Smooth muscle cell (in vitro differentiated cells): Measurements from ENCODE around the gene SLC40A1. TPM values are rescaled to one million over a fixed set of nuclear protein-coding genes. Genes with fewer than 3 reads are reported as not detected.
A peak's percentile ranks its signal among the peaks of the same experiment; 100 is the strongest.

Source experiments
- DNase-seq: peaks from one replicate; lab custom pipeline; 2025; ENCODE audit not compliant: unreplicated experiment; lab: John Stamatoyannopoulos, UW
- H2AFZ ChIP-seq: fragments of 200-600 bp; sonication (generic); 2 replicates; pipeline ENCODE4 v1.6.0; 2016; ENCODE audit warnings: antibody characterized with exemption, low read depth, mild to moderate bottlenecking
- H3F3A ChIP-seq: fragments of 200-600 bp; sonication (generic); 2 replicates; pipeline ENCODE4 v1.6.0; 2017; ENCODE audit warnings: antibody characterized with exemption, low read depth
- H3K27ac ChIP-seq: fragments of 200-600 bp; sonication (generic); 2 replicates; pipeline ENCODE4 v1.5.1; 2016; ENCODE audit warnings: low read depth, mild to moderate bottlenecking
- H3K27me3 ChIP-seq: fragments of 200-600 bp; sonication (generic); 2 replicates; pipeline ENCODE4 v1.6.1; 2016; ENCODE audit warnings: low read depth, mild to moderate bottlenecking
- H3K36me3 ChIP-seq: fragments of 200-600 bp; sonication (generic); 2 replicates; pipeline ENCODE4 v1.5.1; 2016; ENCODE audit warnings: low read depth
- H3K4me1 ChIP-seq: fragments of 200-600 bp; sonication (generic); 2 replicates; pipeline ENCODE4 v1.5.1; 2016; ENCODE audit warnings: low read depth
- H3K4me2 ChIP-seq: fragments of 200-600 bp; sonication (generic); 2 replicates; pipeline ENCODE4 v1.6.0; 2016; ENCODE audit warnings: mild to moderate bottlenecking
- H3K4me3 ChIP-seq: fragments of 200-600 bp; sonication (generic); 2 replicates; pipeline ENCODE4 v1.5.1; 2016; ENCODE audit warnings: mild to moderate bottlenecking
- H3K79me2 ChIP-seq: fragments of 200-600 bp; sonication (generic); 2 replicates; pipeline ENCODE4 v1.6.0; 2016; ENCODE audit warnings: low read depth, mild to moderate bottlenecking
- H3K9ac ChIP-seq: fragments of 200-600 bp; sonication (generic); 2 replicates; pipeline ENCODE4 v1.6.0; 2016; ENCODE audit warnings: low read depth
- H3K9me3 ChIP-seq: fragments of 200-600 bp; sonication (generic); replicated peaks from 2 replicates; pipeline ENCODE4 v1.5.1; 2016; ENCODE audit warnings: low read depth
- H4K20me1 ChIP-seq: fragments of 200-600 bp; sonication (generic); 2 replicates; pipeline ENCODE4 v1.6.0; 2016; ENCODE audit warnings: low read depth
- CTCF ChIP-seq: fragments of 200-600 bp; sonication (generic); IDR thresholded peaks from 2 replicates; pipeline ENCODE4 v1.5.1; 2017; ENCODE audit warnings: borderline replicate concordance, mild to moderate bottlenecking, antibody characterized with exemption; ENCODE audit not compliant: insufficient read depth, poor library complexity, severe bottlenecking
- WGBS: methylation state at CpG from one replicate; pipeline ENCODE4 v1.1.7; 2016; ENCODE audit warnings: low lambda C conversion rate; 5-methylcytosine and 5-hydroxymethylcytosine counted together
- polyA plus RNA-seq: library from polyadenylated mRNA; unstranded; fragments of >200 nt; fragmentation: Nextera tagmentation; extraction: Ambion mirVana; gene quantifications from 2 replicates; pipeline ENCODE4 v1.2.1, GENCODE V29; 2016
- total RNA-seq: library from RNA; depleted of rRNA; stranded (reverse); fragments of >200 nt; gene quantifications from 2 replicates; pipeline ENCODE4 v1.2.3, GENCODE V29; 2014

Gene SLC40A1
- total and polyA plus RNA-seq, 2 experiments from 2014 or later = 8.7 to 10.5 TPM

- peak overlapping the region; percentile 3 for H2AFZ ChIP-seq
- no peaks in the 10 kb centered on the region for H4K20me1 ChIP-seq
- H3K27ac ChIP-seq = no peak overlapping the region
- H3K4me3 ChIP-seq = no peak overlapping the region
- H3F3A ChIP-seq = no peaks in the 10 kb centered on the region
- H3K9me3 ChIP-seq = no peaks in the 10 kb centered on the region
- H3K36me3 ChIP-seq = no peaks in the 10 kb centered on the region
- H3K79me2 ChIP-seq = no peaks in the 10 kb centered on the region
- no peak for DNase-seq
- H3K27me3 ChIP-seq = no peaks in the 10 kb centered on the region
- H3K9ac ChIP-seq = no peak overlapping the region
- H3K4me2 ChIP-seq = no peak overlapping the region
- H3K4me1 ChIP-seq = no peaks in the 10 kb centered on the region
- no peak for TF ChIP-seq CTCF
These were observed 41.2 kb upstream of the SLC40A1 start for GRCh38 chr2:189621781-189622180.

- no peaks in the 10 kb centered on the region for H3K36me3 ChIP-seq
- H4K20me1 ChIP-seq = no peaks in the 10 kb centered on the region
- no peaks in the 10 kb centered on the region for H3K27me3 ChIP-seq
- H3K4me1 ChIP-seq = peaks cover 7% of the 10 kb centered on the region
- no peak overlapping the region for H2AFZ ChIP-seq
- H3K9ac ChIP-seq = no peak overlapping the region
- no peak overlapping the region for H3K4me2 ChIP-seq
- DNase-seq = no peak
- TF ChIP-seq CTCF = no peak
- H3K79me2 ChIP-seq = no peaks in the 10 kb centered on the region
- no peak overlapping the region for H3K4me3 ChIP-seq
- H3K27ac ChIP-seq = no peak overlapping the region
- H3F3A ChIP-seq = peaks cover 11% of the 10 kb centered on the region
- WGBS = 0% methylated on average over 1 of the region's 1 CpG
- no peaks in the 10 kb centered on the region for H3K9me3 ChIP-seq
These were observed 37.6 kb upstream of the SLC40A1 start for GRCh38 chr2:189618197-189618596.

- 80% methylated on average over 4 of the region's 4 CpGs for whole genome bisulfite sequencing
- Histone ChIP-seq H3K9me3 (no peaks in the 10 kb centered on the region), H3K4me2 (peak overlapping the region; percentile 83)
These were observed 34.0 kb upstream of the SLC40A1 start for GRCh38 chr2:189614585-189614984.

More at GRCh38 chr2:189614585-189614984, 34.0 kb upstream of the SLC40A1 start:
- no peak overlapping the region for H3K4me3 ChIP-seq
- H2AFZ ChIP-seq = peak overlapping the region; percentile 41
- H3K79me2 ChIP-seq = no peaks in the 10 kb centered on the region
- no peaks in the 10 kb centered on the region for H3K36me3 ChIP-seq
- no peak overlapping the region for H3K9ac ChIP-seq
- TF ChIP-seq CTCF = no peak
- H4K20me1 ChIP-seq = no peaks in the 10 kb centered on the region
- no peaks in the 10 kb centered on the region for H3K27me3 ChIP-seq
- peak overlapping the region; percentile 95 for H3K27ac ChIP-seq
- DNase-seq = no peak
- peaks cover 9% of the 10 kb centered on the region for H3K4me1 ChIP-seq
- peaks cover 11% of the 10 kb centered on the region for H3F3A ChIP-seq
